ENCODE data around the gene KCNT1. TPM values are rescaled to one million over a fixed set of nuclear protein-coding genes. Genes with fewer than 3 reads are reported as not detected.
"Not testable (repeated sequence)": the region's sequence is repeated elsewhere in the genome, so short reads cannot be mapped to it uniquely, and the experiment has no call there.

Gene KCNT1
- total RNA-seq, 1 donor from 2014 or later: not detected

DNA sequence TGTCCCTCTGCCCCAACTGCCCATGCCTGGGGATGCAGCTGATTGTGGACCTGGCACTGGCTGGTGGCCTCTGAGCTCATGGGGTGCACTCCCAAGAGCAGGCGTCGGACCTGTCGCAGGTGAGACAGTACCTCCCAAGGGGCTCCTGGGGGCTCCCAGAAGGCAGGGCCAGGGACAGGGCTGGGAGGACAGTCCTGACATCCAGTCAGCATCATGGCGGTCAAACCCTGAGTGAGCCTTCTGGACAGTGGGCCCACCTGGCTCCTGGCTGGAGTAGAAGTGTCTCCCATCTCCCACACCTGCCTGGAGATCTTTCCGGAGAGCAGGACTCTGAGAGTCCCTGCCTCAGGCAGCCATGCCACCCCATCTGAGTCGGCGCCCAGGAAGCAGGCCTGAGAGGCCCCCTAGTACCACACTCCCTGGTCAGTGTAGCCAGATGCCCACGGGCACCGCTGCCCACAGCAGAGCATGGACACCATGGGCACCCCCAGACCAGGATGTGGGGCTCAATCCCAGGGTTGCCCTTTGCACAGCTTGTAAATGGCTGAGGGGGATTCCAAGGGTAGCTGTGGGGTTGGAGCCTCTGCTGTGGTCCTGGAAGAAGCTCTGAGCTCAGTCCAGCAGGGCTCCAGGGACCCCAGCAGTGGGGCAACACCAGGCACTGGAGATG lies 32.2 kb upstream of the KCNT1 start:
- no peak for DNase-seq (ENCODE audit: low spot score in 2 of 2)
- H3K4me3 ChIP-seq: no peak overlapping the region
- H3K36me3 ChIP-seq: no peaks in the 10 kb centered on the region
- no peaks in the 10 kb centered on the region for H3K9me3 ChIP-seq
- TF ChIP-seq, protein P1, sequence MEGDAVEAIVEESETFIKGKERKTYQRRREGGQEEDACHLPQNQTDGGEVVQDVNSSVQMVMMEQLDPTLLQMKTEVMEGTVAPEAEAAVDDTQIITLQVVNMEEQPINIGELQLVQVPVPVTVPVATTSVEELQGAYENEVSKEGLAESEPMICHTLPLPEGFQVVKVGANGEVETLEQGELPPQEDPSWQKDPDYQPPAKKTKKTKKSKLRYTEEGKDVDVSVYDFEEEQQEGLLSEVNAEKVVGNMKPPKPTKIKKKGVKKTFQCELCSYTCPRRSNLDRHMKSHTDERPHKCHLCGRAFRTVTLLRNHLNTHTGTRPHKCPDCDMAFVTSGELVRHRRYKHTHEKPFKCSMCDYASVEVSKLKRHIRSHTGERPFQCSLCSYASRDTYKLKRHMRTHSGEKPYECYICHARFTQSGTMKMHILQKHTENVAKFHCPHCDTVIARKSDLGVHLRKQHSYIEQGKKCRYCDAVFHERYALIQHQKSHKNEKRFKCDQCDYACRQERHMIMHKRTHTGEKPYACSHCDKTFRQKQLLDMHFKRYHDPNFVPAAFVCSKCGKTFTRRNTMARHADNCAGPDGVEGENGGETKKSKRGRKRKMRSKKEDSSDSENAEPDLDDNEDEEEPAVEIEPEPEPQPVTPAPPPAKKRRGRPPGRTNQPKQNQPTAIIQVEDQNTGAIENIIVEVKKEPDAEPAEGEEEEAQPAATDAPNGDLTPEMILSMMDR (IDR thresholded peaks at IDR 0.05): no peak
- intact Hi-C loops (cut with DNase I): no loop called here
- no peaks in the 10 kb centered on the region for H3K4me1 ChIP-seq
- no peak overlapping the region for H3K27ac ChIP-seq
- no peaks in the 10 kb centered on the region for H3K27me3 ChIP-seq

DNA sequence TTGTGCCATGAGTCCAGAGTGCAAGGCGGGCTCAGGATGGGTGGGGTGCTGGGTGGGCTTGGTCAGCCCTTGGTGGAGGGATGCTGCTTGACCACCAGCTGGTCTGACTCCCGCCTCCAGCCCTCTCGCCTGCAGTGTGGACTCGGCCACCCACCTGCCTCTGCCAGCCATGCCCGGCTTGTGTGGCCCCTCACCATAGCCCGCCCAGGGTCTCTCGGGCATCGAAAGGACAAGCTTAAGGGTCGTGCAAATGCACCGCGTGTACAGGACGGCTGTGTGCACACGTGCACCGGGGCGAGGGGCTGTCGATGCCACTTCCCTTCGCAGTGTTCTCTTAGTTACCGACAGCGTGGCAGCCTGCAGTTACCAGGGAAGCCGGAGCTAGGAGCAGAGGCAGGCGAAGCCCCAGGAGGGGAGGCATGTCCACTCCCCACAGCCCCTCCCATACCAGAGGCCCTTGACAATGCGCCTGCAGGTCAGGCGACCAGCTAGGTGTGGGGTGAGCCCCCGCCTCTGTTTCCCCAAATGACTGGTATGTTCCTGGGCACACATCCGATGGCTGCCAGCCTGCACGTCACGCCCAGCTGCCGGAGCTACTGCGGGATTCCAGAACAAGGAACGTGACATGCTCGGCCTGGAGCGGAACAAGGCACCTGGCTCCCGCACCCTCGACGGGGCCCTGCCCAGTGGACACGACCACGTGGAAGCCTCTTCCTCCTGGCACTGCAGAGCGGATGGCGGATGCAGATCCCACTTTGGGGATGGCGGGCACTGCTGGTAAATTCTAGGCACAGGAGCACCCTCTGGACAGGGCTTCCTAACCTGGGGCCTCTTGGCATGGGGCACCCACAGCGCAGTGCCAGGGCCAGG lies 31.0 kb upstream of the KCNT1 start:
- H3K27ac ChIP-seq: no peak overlapping the region
- TF ChIP-seq, protein P1 (IDR thresholded peaks at IDR 0.05): no peak
- no peaks in the 10 kb centered on the region for H3K9me3 ChIP-seq
- no peaks in the 10 kb centered on the region for H3K4me1 ChIP-seq
- H3K4me3 ChIP-seq: no peak overlapping the region
- H3K27me3 ChIP-seq: no peaks in the 10 kb centered on the region
- no peak for DNase-seq (ENCODE audit: low spot score in 2 of 2)
- no peaks in the 10 kb centered on the region for H3K36me3 ChIP-seq
- intact Hi-C loops (cut with DNase I): no loop called here

DNA sequence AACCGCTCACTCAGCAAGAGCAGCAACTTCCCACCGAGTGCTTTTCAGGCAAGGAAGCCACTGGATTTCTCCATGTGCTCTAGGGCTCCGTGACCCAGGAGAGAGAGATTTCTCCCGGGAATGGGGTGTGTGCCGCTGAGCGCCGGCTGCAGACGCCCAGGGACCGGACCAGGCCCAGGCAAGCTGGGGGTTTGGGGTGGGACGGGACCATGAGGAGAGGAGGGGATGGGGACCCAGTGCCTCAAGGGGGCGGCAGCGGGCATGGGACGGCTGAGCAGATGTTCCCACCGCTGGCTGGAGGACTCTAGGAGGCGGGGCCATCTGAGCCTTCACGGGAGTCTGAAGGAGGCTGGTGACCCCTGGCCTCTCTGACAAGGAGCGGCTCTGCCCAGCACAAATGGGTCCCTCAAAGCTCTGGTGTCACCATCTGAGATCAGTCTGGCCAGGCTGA lies 30.4 kb upstream of the KCNT1 start:
- Histone ChIP-seq H3K27me3 (no peaks in the 10 kb centered on the region), H3K27ac (no peak overlapping the region), H3K4me3 (no peak overlapping the region), H3K36me3 (no peaks in the 10 kb centered on the region), H3K9me3 (no peaks in the 10 kb centered on the region), H3K4me1 (no peaks in the 10 kb centered on the region)
- intact Hi-C loops (cut with DNase I): no loop called here
- TF ChIP-seq, protein P1 (IDR thresholded peaks at IDR 0.05): no peak
- DNase-seq (ENCODE audit: low spot score in 2 of 2): no peak

DNA sequence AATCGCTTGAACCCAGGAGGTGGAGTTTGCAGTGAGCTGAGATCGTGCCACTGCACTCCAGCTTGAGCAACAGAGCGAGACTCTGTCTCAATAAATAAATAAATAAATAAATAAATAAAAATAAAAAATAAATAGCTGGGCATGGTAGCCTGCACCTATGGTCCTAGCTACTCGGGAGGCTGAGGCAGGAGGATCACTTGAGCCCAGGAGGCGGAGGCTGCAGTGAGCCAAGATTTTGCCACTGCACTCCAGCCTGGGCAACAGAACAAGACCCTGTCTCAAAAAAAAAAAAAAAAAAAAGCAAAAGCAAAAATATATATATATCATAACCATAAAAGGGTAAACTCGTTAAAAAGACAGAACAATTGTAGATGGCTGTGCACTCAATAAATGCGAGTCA lies 29.2 kb upstream of the KCNT1 start:
- H3K4me3 ChIP-seq; H3K9me3 ChIP-seq; H3K36me3 ChIP-seq; H3K4me1 ChIP-seq; H3K27ac ChIP-seq; DNase-seq (ENCODE audit: low spot score in 2 of 2); H3K27me3 ChIP-seq; intact Hi-C loops (cut with DNase I): not testable (repeated sequence)

DNA sequence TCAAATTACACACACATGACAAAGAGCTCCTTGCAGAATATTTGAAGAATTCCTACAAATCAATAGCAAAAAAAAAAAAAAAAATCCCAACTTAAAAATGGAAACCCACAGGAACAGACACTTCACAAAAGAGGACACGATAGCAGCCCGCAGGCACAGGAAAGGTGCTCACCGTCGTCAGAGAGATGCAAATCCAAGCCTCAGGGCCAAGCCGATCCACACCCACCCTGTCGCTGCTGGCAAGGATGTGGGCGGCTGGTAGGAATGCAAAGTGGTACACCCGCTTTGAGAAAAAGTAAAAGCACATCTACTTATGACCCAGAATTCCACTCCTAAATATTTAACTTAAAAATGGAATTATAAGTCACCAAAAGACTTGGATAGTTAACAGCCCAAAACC lies 28.0 kb upstream of the KCNT1 start:
- TF ChIP-seq, protein P1 (IDR thresholded peaks at IDR 0.05): no peak
- no peak overlapping the region for H3K27ac ChIP-seq
- H3K4me3 ChIP-seq: no peak overlapping the region
- H3K27me3 ChIP-seq: no peaks in the 10 kb centered on the region
- intact Hi-C loops (cut with DNase I): no loop called here
- H3K9me3 ChIP-seq: no peaks in the 10 kb centered on the region
- H3K4me1 ChIP-seq: no peaks in the 10 kb centered on the region
- no peak for DNase-seq (ENCODE audit: low spot score in 2 of 2)
- no peaks in the 10 kb centered on the region for H3K36me3 ChIP-seq

DNA sequence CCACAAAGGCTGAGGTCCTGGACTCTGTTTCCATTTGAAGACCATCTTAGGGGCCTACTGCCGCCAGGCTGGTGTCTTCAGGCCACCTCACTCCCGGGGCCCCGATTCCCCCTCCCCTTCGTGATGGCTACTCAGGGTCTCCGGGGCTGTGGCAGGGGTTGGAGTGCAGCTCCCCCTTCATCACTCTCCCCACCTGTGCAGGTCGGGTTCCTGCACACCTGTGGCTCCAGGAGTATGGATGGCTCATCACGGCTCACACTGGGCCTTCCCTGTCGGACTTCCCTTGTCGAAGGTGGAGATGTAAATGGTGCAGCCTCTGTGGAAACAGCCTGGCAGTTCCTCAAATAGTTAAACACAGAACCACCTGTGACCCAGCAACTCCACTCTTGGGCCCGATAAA lies 27.0 kb upstream of the KCNT1 start:
- no peak for DNase-seq (ENCODE audit: low spot score in 2 of 2)
- TF ChIP-seq, protein P1 (IDR thresholded peaks at IDR 0.05): no peak
- H3K9me3 ChIP-seq: no peaks in the 10 kb centered on the region
- intact Hi-C loops (cut with DNase I): no loop called here
- no peaks in the 10 kb centered on the region for H3K27me3 ChIP-seq
- H3K27ac ChIP-seq: no peak overlapping the region
- H3K36me3 ChIP-seq: no peaks in the 10 kb centered on the region
- H3K4me1 ChIP-seq: no peaks in the 10 kb centered on the region
- no peak overlapping the region for H3K4me3 ChIP-seq

Data from ascending aorta (tissue), 2 donors.